HG03280 (cell line): ENCODE data around the gene MNAT1.
"Not testable (repeated sequence)": the region's sequence is repeated elsewhere in the genome, so short reads cannot be mapped to it uniquely, and the experiment has no call there.

Experiments used
- ATAC-seq: cut with Tn5 transposase; IDR thresholded peaks from one replicate; pipeline ENCODE4 v1.9.1; 2021; ENCODE audit warnings: mild to moderate bottlenecking, moderate library complexity; ENCODE audit not compliant: unreplicated experiment

Gene MNAT1

GRCh38 chr14:60736494-60736893 lies 1.9 kb downstream of the MNAT1 start:
- ATAC-seq, result no peak

- ATAC-seq, result no peak
Measured at GRCh38 chr14:60738843-60739508, 4.4 kb downstream of the MNAT1 start.

GRCh38 chr14:60744566-60744965 lies 10.0 kb downstream of the MNAT1 start:
- no peak for ATAC-seq

- ATAC-seq, result peak; percentile 98
Measured at GRCh38 chr14:60753264-60754119, 18.9 kb downstream of the MNAT1 start.

- no peak for ATAC-seq
Measured at GRCh38 chr14:60756847-60757246, 22.3 kb downstream of the MNAT1 start.

- no peak for ATAC-seq
Measured at GRCh38 chr14:60757567-60758002, 23.0 kb downstream of the MNAT1 start.

GRCh38 chr14:60758885-60759284 lies 24.3 kb downstream of the MNAT1 start:
- ATAC-seq, result no peak

- ATAC-seq, result no peak
Measured at GRCh38 chr14:60760209-60760608, 25.6 kb downstream of the MNAT1 start.

GRCh38 chr14:60760644-60761364 lies 26.2 kb downstream of the MNAT1 start:
- ATAC-seq, result no peak

- ATAC-seq, result no peak
Measured at GRCh38 chr14:60768602-60769001, 34.0 kb downstream of the MNAT1 start.

- ATAC-seq, result no peak
Measured at GRCh38 chr14:60771117-60771516, 36.6 kb downstream of the MNAT1 start.

GRCh38 chr14:60773558-60773957 lies 39.0 kb downstream of the MNAT1 start:
- peak; percentile 85 for ATAC-seq

- ATAC-seq, result no peak
Measured at GRCh38 chr14:60775296-60775695, 40.7 kb downstream of the MNAT1 start.

- ATAC-seq, result no peak
Measured at GRCh38 chr14:60777856-60778578, 43.5 kb downstream of the MNAT1 start.

GRCh38 chr14:60779745-60780514 lies 45.4 kb downstream of the MNAT1 start:
- ATAC-seq, result not testable (repeated sequence)

GRCh38 chr14:60780558-60780957 lies 46.0 kb downstream of the MNAT1 start:
- ATAC-seq, result not testable (repeated sequence)

- ATAC-seq, result no peak
Measured at GRCh38 chr14:60786905-60787304, 52.3 kb downstream of the MNAT1 start.

GRCh38 chr14:60789656-60790055 lies 55.1 kb downstream of the MNAT1 start:
- ATAC-seq, result no peak

GRCh38 chr14:60790850-60791249 lies 56.3 kb downstream of the MNAT1 start:
- ATAC-seq, result no peak

- no peak for ATAC-seq
Measured at GRCh38 chr14:60796434-60796833, 61.9 kb downstream of the MNAT1 start.
